HEK293 (cell line): Measurements from ENCODE around the gene AGK.

Experiments used
- CTCF ChIA-PET: fragments of 350-600 bp; formaldehyde crosslinking; extraction: SDS; loops from one replicate; lab custom pipeline; 2021; ENCODE audit warnings: antibody characterized with exemption; lab: Yijun Ruan, JAX
- POLR2A ChIA-PET: fragments of 300-600 bp; formaldehyde crosslinking; extraction: SDS; loops from one replicate; lab custom pipeline; 2020; ENCODE audit warnings: antibody characterized with exemption, inconsistent platforms; lab: Yijun Ruan, JAX
- H3K27ac ChIP-seq: fragments of 200-500 bp; sonication (Bioruptor generic); 2 replicates; pipeline ENCODE4 v1.5.1; 2014; ENCODE audit warnings: low read depth, low read length, control low read depth, inconsistent platforms; ENCODE audit errors: extremely low read depth
- H3K36me3 ChIP-seq, 2 experiments: fragments of 200-500 bp in 1 of 2; sonication (Bioruptor generic) in 1 of 2; 1 replicate in 1 of 2; 2 replicates in 1 of 2; pipeline ENCODE4 v1.5.1; 2014 to 2017; ENCODE audit warnings: inconsistent platforms in 2 of 2, low read length in 2 of 2; ENCODE audit not compliant: control insufficient read depth in 2 of 2, insufficient read depth in 1 of 2
- H3K4me1 ChIP-seq: fragments of 200-500 bp; sonication (Bioruptor generic); 2 replicates; pipeline ENCODE4 v1.5.1; 2014; ENCODE audit warnings: mild to moderate bottlenecking, low read length, inconsistent platforms; ENCODE audit not compliant: control insufficient read depth, insufficient read depth
- H3K4me3 ChIP-seq: 2 replicates; pipeline ENCODE4 v1.5.1; 2011; ENCODE audit warnings: low read depth, mild to moderate bottlenecking, control low read depth, low read length, moderate library complexity
- H3K9me3 ChIP-seq: fragments of 200-500 bp; sonication (Bioruptor generic); 2 replicates; pipeline ENCODE4 v1.5.1; 2014; ENCODE audit warnings: low read depth, low read length, inconsistent platforms; ENCODE audit not compliant: control insufficient read depth, insufficient read depth
- CTCF ChIP-seq: fragments of 450-650 bp; formaldehyde crosslinking; IDR thresholded peaks from 2 replicates; pipeline ENCODE4 v1.5.1; 2016; ENCODE audit warnings: missing biosample characterization, missing genetic modification characterization
- EGR2 ChIP-seq: fragments of 450-650 bp; formaldehyde crosslinking; IDR thresholded peaks from 2 replicates; pipeline ENCODE4 v1.5.1; 2016; ENCODE audit warnings: low read depth, missing biosample characterization, missing genetic modification characterization
- ELK4 ChIP-seq: IDR thresholded peaks from 2 replicates; pipeline ENCODE4 v1.6.1; 2011; ENCODE audit warnings: mild to moderate bottlenecking, low read depth, low read length, borderline replicate concordance
- HOXC10 ChIP-seq: sonication (generic); formaldehyde crosslinking; IDR thresholded peaks from 2 replicates; pipeline ENCODE4 v1.8.1; 2023; ENCODE audit warnings: mild to moderate bottlenecking, missing genetic modification reagents
- INSM2 ChIP-seq: fragments of 450-650 bp; formaldehyde crosslinking; IDR thresholded peaks from 2 replicates; pipeline ENCODE4 v1.5.1; 2016; ENCODE audit warnings: missing biosample characterization, missing genetic modification characterization
- KLF7 ChIP-seq: fragments of 450-650 bp; formaldehyde crosslinking; IDR thresholded peaks from 2 replicates; pipeline ENCODE4 v1.5.1; 2016; ENCODE audit warnings: missing biosample characterization, missing genetic modification characterization, borderline replicate concordance
- KLF8 ChIP-seq: fragments of 450-650 bp; formaldehyde crosslinking; IDR thresholded peaks from 2 replicates; pipeline ENCODE4 v1.5.1; 2016; ENCODE audit warnings: missing biosample characterization, missing genetic modification characterization
- MYNN ChIP-seq: fragments of 450-650 bp; formaldehyde crosslinking; IDR thresholded peaks from 2 replicates; pipeline ENCODE4 v1.5.1; 2016; ENCODE audit warnings: missing biosample characterization, missing genetic modification characterization, borderline replicate concordance
- PRDM2 ChIP-seq: fragments of 450-650 bp; formaldehyde crosslinking; IDR thresholded peaks from 2 replicates; pipeline ENCODE4 v1.5.1; 2016; ENCODE audit warnings: missing biosample characterization, missing genetic modification characterization, borderline replicate concordance
- PRDM4 ChIP-seq: fragments of 450-650 bp; formaldehyde crosslinking; IDR thresholded peaks from 2 replicates; pipeline ENCODE4 v1.5.1; 2017; ENCODE audit warnings: missing biosample characterization, missing genetic modification characterization
- PRDM6 ChIP-seq: fragments of 450-650 bp; formaldehyde crosslinking; IDR thresholded peaks from 2 replicates; pipeline ENCODE4 v1.5.1; 2017; ENCODE audit warnings: missing biosample characterization, missing genetic modification characterization
- SP2 ChIP-seq: fragments of 450-650 bp; formaldehyde crosslinking; IDR thresholded peaks from 2 replicates; pipeline ENCODE4 v1.5.1; 2016; ENCODE audit warnings: missing biosample characterization, missing genetic modification characterization
- TRIM28 ChIP-seq: IDR thresholded peaks from 2 replicates; pipeline ENCODE4 v1.6.1; 2011; ENCODE audit warnings: low read length, control low read depth, borderline replicate concordance
- YY1 ChIP-seq: fragments of 450-650 bp; formaldehyde crosslinking; IDR thresholded peaks from 2 replicates; pipeline ENCODE4 v1.5.1; 2018; ENCODE audit warnings: missing biosample characterization, missing genetic modification characterization
- ZFP69B ChIP-seq: fragments of 450-650 bp; formaldehyde crosslinking; IDR thresholded peaks from 2 replicates; pipeline ENCODE4 v1.5.1; 2016; ENCODE audit warnings: missing biosample characterization, missing genetic modification characterization
- ZNF155 ChIP-seq: fragments of 450-650 bp; formaldehyde crosslinking; IDR thresholded peaks from 2 replicates; pipeline ENCODE4 v1.5.1; 2016; ENCODE audit warnings: missing biosample characterization, missing genetic modification characterization
- ZNF184 ChIP-seq: fragments of 450-650 bp; IDR thresholded peaks from 2 replicates; pipeline ENCODE4 v1.5.1; 2018; ENCODE audit warnings: missing biosample characterization, mild to moderate bottlenecking, missing genetic modification characterization
- ZNF324 ChIP-seq: fragments of 450-650 bp; formaldehyde crosslinking; IDR thresholded peaks from 2 replicates; pipeline ENCODE4 v1.5.1; 2016; ENCODE audit warnings: missing biosample characterization, missing genetic modification characterization
- ZNF37A ChIP-seq: fragments of 450-650 bp; IDR thresholded peaks from 2 replicates; pipeline ENCODE4 v1.5.1; 2018; ENCODE audit warnings: missing biosample characterization, missing genetic modification characterization
- ZNF521 ChIP-seq: fragments of 450-650 bp; formaldehyde crosslinking; IDR thresholded peaks from 2 replicates; pipeline ENCODE4 v1.5.1; 2017; ENCODE audit warnings: missing biosample characterization, mild to moderate bottlenecking, missing genetic modification characterization
- ZNF548 ChIP-seq: fragments of 450-650 bp; formaldehyde crosslinking; IDR thresholded peaks from 2 replicates; pipeline ENCODE4 v1.5.1; 2016; ENCODE audit warnings: missing biosample characterization, missing genetic modification characterization
- ZNF571 ChIP-seq: fragments of 450-650 bp; formaldehyde crosslinking; IDR thresholded peaks from 2 replicates; pipeline ENCODE4 v1.5.0; 2017; ENCODE audit warnings: missing biosample characterization, missing genetic modification characterization
- ZNF629 ChIP-seq: fragments of 450-650 bp; formaldehyde crosslinking; IDR thresholded peaks from 2 replicates; pipeline ENCODE4 v1.5.1; 2017; ENCODE audit warnings: missing biosample characterization, missing genetic modification characterization
- ZNF830 ChIP-seq: fragments of 450-650 bp; IDR thresholded peaks from 2 replicates; pipeline ENCODE4 v1.5.0; 2018; ENCODE audit warnings: missing biosample characterization, missing genetic modification characterization, low read depth, mild to moderate bottlenecking, moderate library complexity

AGK gene

GRCh38 chr7:141562543-141562942 lies 11.3 kb downstream of the AGK start (continued):
- TF ChIP-seq ZNF184 (tag by site-specific recombination) (no peak), MYNN (tag by site-specific recombination) (no peak), ZNF37A (no peak), PRDM4 (no peak), ZNF548 (tag by site-specific recombination) (no peak), KLF7 (tag by site-specific recombination) (no peak)

GRCh38 chr7:141562972-141563371 lies 11.8 kb downstream of the AGK start:
- H3K36me3 ChIP-seq = peaks cover 5 to 84% of the 10 kb centered on the region in 2 experiments
- H3K4me1 ChIP-seq = no peaks in the 10 kb centered on the region
- H3K4me3 ChIP-seq = no peak overlapping the region
- H3K9me3 ChIP-seq = no peaks in the 10 kb centered on the region
- no peak overlapping the region for H3K27ac ChIP-seq
- ChIA-PET CTCF (no interaction called here), POLR2A (interaction anchor here (1.0 kb wide), 1 partner anchor 12 kb away, joined by 3 read pairs; the partner anchor contains the start of gene AGK)
- TF ChIP-seq INSM2 (tag by site-specific recombination) (no peak), YY1 (tag by site-specific recombination) (no peak), ZNF324 (tag by site-specific recombination) (no peak), SP2 (no peak), PRDM6 (tag by site-specific recombination) (no peak), CTCF (tag by site-specific recombination) (no peak), ZNF155 (tag by site-specific recombination) (no peak), ZNF629 (no peak), TRIM28 (no peak), EGR2 (tag by site-specific recombination) (no peak), ZNF521 (no peak), ZNF571 (tag by site-specific recombination) (no peak), PRDM2 (tag by site-specific recombination) (no peak), HOXC10 (CRISPR knock-in tag) (no peak), ELK4 (no peak), ZFP69B (tag by site-specific recombination) (no peak), KLF8 (tag by site-specific recombination) (no peak), ZNF830 (tag by site-specific recombination) (no peak)
